ENCODE data around the gene CCSER1. TPM values are rescaled to one million over a fixed set of nuclear protein-coding genes. Genes with fewer than 3 reads are reported as not detected.

Gene CCSER1
- total and polyA plus RNA-seq, 4 donors: 0.18 to 2.3 (median 1.2) TPM

- DNase-seq (ENCODE audit: low spot score): no peak
- H3K4me3 ChIP-seq (ENCODE audit: low read depth in 1 of 3, low read length in 3 of 3): no peak overlapping the region
- TF ChIP-seq HNF4G (IDR thresholded peaks at IDR 0.05) (no peak), REST (IDR thresholded peaks at IDR 0.05) (no peak), JUND (IDR thresholded peaks at IDR 0.05) (no peak), CTCF (IDR thresholded peaks at IDR 0.05; ENCODE audit: low read depth, low read length, missing input control) (no peak), RXRA (IDR thresholded peaks at IDR 0.05) (no peak), TAF1 (conservative IDR thresholded peaks at IDR 0.05) (no peak), ATF3 (IDR thresholded peaks at IDR 0.05) (no peak), RAD21 (IDR thresholded peaks at IDR 0.05) (no peak), SP1 (IDR thresholded peaks at IDR 0.05) (no peak), MAX (IDR thresholded peaks at IDR 0.05) (no peak)
- H3K27ac ChIP-seq (ENCODE audit: low read depth in 1 of 2, low read length in 2 of 2): no peak overlapping the region
- 61% methylated on average over 2 of the region's 2 CpGs for WGBS
- H3K36me3 ChIP-seq (ENCODE audit: control insufficient read depth in 4 of 4, insufficient read depth in 3 of 4, low read depth in 1 of 4, low read length in 3 of 4): no peaks in the 10 kb centered on the region
- H3K9me3 ChIP-seq (ENCODE audit: control insufficient read depth in 4 of 4, low read length in 3 of 4): no peaks in the 10 kb centered on the region
- no peak overlapping the region for H3K9ac ChIP-seq (ENCODE audit: low read depth in 1 of 2, low read length in 2 of 2)
- H3K27me3 ChIP-seq (ENCODE audit: control insufficient read depth in 4 of 4, insufficient read depth in 4 of 4, low read length in 3 of 4): no peaks in the 10 kb centered on the region
- no peaks in the 10 kb centered on the region for H3K4me1 ChIP-seq (ENCODE audit: control insufficient read depth in 4 of 4, insufficient read depth in 4 of 4, low read length in 3 of 4)
Measured at GRCh38 chr4:91127192-91127591, 1000.0 kb downstream of the CCSER1 start.

GRCh38 chr4:91127831-91128230 is 1000.6 kb downstream of the CCSER1 start:
- no peak overlapping the region for H3K9ac ChIP-seq (ENCODE audit: low read depth in 1 of 2, low read length in 2 of 2)
- no peak overlapping the region for H3K4me3 ChIP-seq (ENCODE audit: low read depth in 1 of 3, low read length in 3 of 3)
- no peak overlapping the region for H3K27ac ChIP-seq (ENCODE audit: low read depth in 1 of 2, low read length in 2 of 2)
- H3K4me1 ChIP-seq (ENCODE audit: control insufficient read depth in 4 of 4, insufficient read depth in 4 of 4, low read length in 3 of 4): no peaks in the 10 kb centered on the region
- 9% methylated on average over 1 of the region's 1 CpG for WGBS
- no peak for TF ChIP-seq RAD21 (IDR thresholded peaks at IDR 0.05)
- no peak for TF ChIP-seq REST (IDR thresholded peaks at IDR 0.05)
- H3K9me3 ChIP-seq (ENCODE audit: control insufficient read depth in 4 of 4, low read length in 3 of 4): no peaks in the 10 kb centered on the region
- no peaks in the 10 kb centered on the region for H3K36me3 ChIP-seq (ENCODE audit: control insufficient read depth in 4 of 4, insufficient read depth in 3 of 4, low read depth in 1 of 4, low read length in 3 of 4)
- DNase-seq (ENCODE audit: low spot score): no peak
- H3K27me3 ChIP-seq (ENCODE audit: control insufficient read depth in 4 of 4, insufficient read depth in 4 of 4, low read length in 3 of 4): no peaks in the 10 kb centered on the region

Data from liver (tissue), 9 donors.